Neural cell (in vitro differentiated cells): ENCODE data around the gene CCDC102A. TPM values are rescaled to one million over a fixed set of nuclear protein-coding genes. Genes with fewer than 3 reads are reported as not detected.

Experiments used
- H2AFZ ChIP-seq: fragments of 200-600, 300-800 bp; sonication (generic), shearing (Covaris generic); 2 replicates; pipeline ENCODE4 v1.6.0; 2014; ENCODE audit warnings: low read depth, mild to moderate bottlenecking, antibody characterized with exemption, low read length, moderate library complexity
- H3F3A ChIP-seq: fragments of 200-600 bp; shearing (Covaris generic); 2 replicates; pipeline ENCODE4 v1.6.1; 2016; ENCODE audit warnings: mild to moderate bottlenecking, moderate library complexity, mixed read lengths, antibody characterized with exemption, low read length; ENCODE audit not compliant: insufficient read depth, poor library complexity, severe bottlenecking
- H3K27ac ChIP-seq: fragments of 200-600, 300-800 bp; sonication (generic), shearing (Covaris generic); 2 replicates; pipeline ENCODE4 v1.5.1; 2014; ENCODE audit warnings: mild to moderate bottlenecking, low read length, moderate library complexity
- H3K27me3 ChIP-seq: fragments of 300-800, 200-600 bp; sonication (generic), shearing (Covaris generic); 2 replicates; pipeline ENCODE4 v1.6.0; 2014; ENCODE audit warnings: mild to moderate bottlenecking, low read depth, low read length, moderate library complexity; ENCODE audit not compliant: insufficient read depth
- H3K36me3 ChIP-seq: fragments of 300-800, 200-600 bp; sonication (generic), shearing (Covaris generic); 2 replicates; pipeline ENCODE4 v1.5.1; 2014; ENCODE audit warnings: mild to moderate bottlenecking, antibody characterized with exemption, low read length, moderate library complexity; ENCODE audit not compliant: insufficient read depth
- H3K4me2 ChIP-seq: fragments of 300-800, 200-600 bp; sonication (generic), shearing (Covaris generic); 2 replicates; pipeline ENCODE4 v1.6.0; 2014; ENCODE audit warnings: mild to moderate bottlenecking, low read length
- H3K4me3 ChIP-seq: fragments of 300-800, 200-600 bp; sonication (generic), shearing (Covaris generic); 2 replicates; pipeline ENCODE4 v1.5.1; 2014; ENCODE audit warnings: mild to moderate bottlenecking, low read length, moderate library complexity
- H3K79me2 ChIP-seq: fragments of 200-600 bp; shearing (Covaris generic); replicated peaks from 2 replicates; pipeline ENCODE4 v1.6.0; 2014; ENCODE audit warnings: mild to moderate bottlenecking, low read length, moderate library complexity; ENCODE audit not compliant: insufficient read depth
- H3K9ac ChIP-seq: fragments of 300-800, 200-600 bp; sonication (generic), shearing (Covaris generic); 2 replicates; pipeline ENCODE4 v1.6.1; 2016; ENCODE audit warnings: mild to moderate bottlenecking, low read length, mixed read lengths
- H3K9me2 ChIP-seq: fragments of 200-600 bp; shearing (Covaris generic); 2 replicates; pipeline ENCODE4 v1.6.1; 2016; ENCODE audit warnings: mild to moderate bottlenecking, low read length, mixed read lengths; ENCODE audit not compliant: insufficient read depth
- H3K9me3 ChIP-seq: fragments of 200-600, 300-800 bp; sonication (generic), shearing (Covaris generic); 2 replicates; pipeline ENCODE4 v1.6.1; 2016; ENCODE audit warnings: mild to moderate bottlenecking, mixed run types, low read length, moderate library complexity, mixed read lengths
- H4K20me1 ChIP-seq: fragments of 200-600 bp; shearing (Covaris generic); 2 replicates; pipeline ENCODE4 v1.6.1; 2016; ENCODE audit warnings: mild to moderate bottlenecking, mixed run types; ENCODE audit not compliant: insufficient read depth
- EP300 ChIP-seq: fragments of 450-650 bp; conservative IDR thresholded peaks from 2 replicates; pipeline ENCODE4 v1.6.1; 2014; ENCODE audit warnings: antibody characterized with exemption, mild to moderate bottlenecking, moderate library complexity; ENCODE audit not compliant: poor library complexity, severe bottlenecking
- EZH2 ChIP-seq: fragments of 200-600, 300-800 bp; shearing (Covaris generic), sonication (generic); IDR thresholded peaks from 2 replicates; pipeline ENCODE4 v1.6.1; 2014; ENCODE audit warnings: antibody characterized with exemption, low read length, borderline replicate concordance, mild to moderate bottlenecking; ENCODE audit not compliant: insufficient read depth, poor library complexity, severe bottlenecking
- MXI1 ChIP-seq: fragments of 450-650 bp; conservative IDR thresholded peaks from 2 replicates; pipeline ENCODE4 v1.6.1; 2014; ENCODE audit warnings: antibody characterized with exemption, mild to moderate bottlenecking; ENCODE audit not compliant: poor library complexity, severe bottlenecking
- POLR2AphosphoS5 ChIP-seq: IDR thresholded peaks from 2 replicates; pipeline ENCODE4 v1.6.1; 2012
- RAD21 ChIP-seq: fragments of 450-650 bp; conservative IDR thresholded peaks from 2 replicates; pipeline ENCODE4 v1.6.1; 2014; ENCODE audit warnings: antibody characterized with exemption, mild to moderate bottlenecking, moderate library complexity
- REST ChIP-seq: IDR thresholded peaks from 2 replicates; pipeline ENCODE4 v1.6.1; 2012; ENCODE audit warnings: borderline replicate concordance
- SMC3 ChIP-seq: fragments of 450-650 bp; conservative IDR thresholded peaks from 2 replicates; pipeline ENCODE4 v1.6.1; 2014; ENCODE audit warnings: antibody characterized with exemption, mild to moderate bottlenecking, moderate library complexity; ENCODE audit not compliant: poor library complexity
- TAF1 ChIP-seq: IDR thresholded peaks from 2 replicates; pipeline ENCODE4 v1.6.1; 2012; ENCODE audit warnings: low read depth
- polyA plus RNA-seq: library from polyadenylated mRNA; depleted of rRNA; stranded (reverse); fragments of >200 nt; gene quantifications from 2 replicates; pipeline ENCODE4 v1.2.3, GENCODE V29; 2014
- TF ChIP-seq, protein P1 (sequence below): fragments of 450-650 bp; IDR thresholded peaks from 2 replicates; pipeline ENCODE4 v1.5.1; 2014; ENCODE audit warnings: antibody characterized with exemption, mild to moderate bottlenecking, moderate library complexity; ENCODE audit not compliant: poor library complexity, severe bottlenecking

CCDC102A gene
- polyA plus RNA-seq, 1 donor from 2014 or later: 0.20 TPM

DNA sequence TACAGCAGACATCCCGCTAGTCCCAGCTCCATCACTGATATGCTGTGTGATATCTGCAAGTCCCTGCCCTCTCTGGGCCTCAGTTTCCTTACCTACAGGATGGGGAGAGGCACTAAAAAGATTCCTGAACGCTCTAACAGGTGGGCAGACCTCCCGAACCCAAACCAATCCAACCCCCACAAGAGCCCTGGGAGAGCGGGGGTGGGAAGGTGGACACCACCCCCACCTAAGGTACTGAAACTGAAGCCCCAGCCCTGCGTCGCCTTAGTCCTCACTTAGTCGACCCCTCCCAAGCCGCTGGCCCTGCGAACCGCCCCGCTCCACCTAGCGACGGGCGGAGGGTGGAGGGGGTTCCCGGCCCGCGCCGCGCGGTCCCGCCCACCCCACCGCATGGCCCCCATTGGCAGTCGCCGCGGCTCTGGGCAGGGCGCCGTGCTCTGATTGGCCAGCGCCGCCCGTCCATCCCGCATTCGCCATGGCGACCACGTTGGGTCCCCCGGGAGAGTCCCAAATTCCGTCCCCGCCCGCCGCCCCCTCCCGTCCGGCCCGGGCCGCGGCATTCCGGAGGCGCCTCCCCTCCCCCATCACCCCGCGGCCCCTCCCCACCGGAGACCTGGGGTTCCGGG lies 578 bp downstream of the CCDC102A start:
- H3K9ac ChIP-seq: peak overlapping the region; percentile 42
- H2AFZ ChIP-seq: no peak overlapping the region
- H3K4me3 ChIP-seq: peak overlapping the region; percentile 72
- no peak overlapping the region for H3K27ac ChIP-seq
- peaks cover 5% of the 10 kb centered on the region for H3F3A ChIP-seq
- no peaks in the 10 kb centered on the region for H3K9me2 ChIP-seq
- peaks cover 13% of the 10 kb centered on the region for H3K27me3 ChIP-seq
- H4K20me1 ChIP-seq: no peaks in the 10 kb centered on the region
- no peaks in the 10 kb centered on the region for H3K79me2 ChIP-seq
- H3K36me3 ChIP-seq: no peaks in the 10 kb centered on the region
- TF ChIP-seq, protein P1, sequence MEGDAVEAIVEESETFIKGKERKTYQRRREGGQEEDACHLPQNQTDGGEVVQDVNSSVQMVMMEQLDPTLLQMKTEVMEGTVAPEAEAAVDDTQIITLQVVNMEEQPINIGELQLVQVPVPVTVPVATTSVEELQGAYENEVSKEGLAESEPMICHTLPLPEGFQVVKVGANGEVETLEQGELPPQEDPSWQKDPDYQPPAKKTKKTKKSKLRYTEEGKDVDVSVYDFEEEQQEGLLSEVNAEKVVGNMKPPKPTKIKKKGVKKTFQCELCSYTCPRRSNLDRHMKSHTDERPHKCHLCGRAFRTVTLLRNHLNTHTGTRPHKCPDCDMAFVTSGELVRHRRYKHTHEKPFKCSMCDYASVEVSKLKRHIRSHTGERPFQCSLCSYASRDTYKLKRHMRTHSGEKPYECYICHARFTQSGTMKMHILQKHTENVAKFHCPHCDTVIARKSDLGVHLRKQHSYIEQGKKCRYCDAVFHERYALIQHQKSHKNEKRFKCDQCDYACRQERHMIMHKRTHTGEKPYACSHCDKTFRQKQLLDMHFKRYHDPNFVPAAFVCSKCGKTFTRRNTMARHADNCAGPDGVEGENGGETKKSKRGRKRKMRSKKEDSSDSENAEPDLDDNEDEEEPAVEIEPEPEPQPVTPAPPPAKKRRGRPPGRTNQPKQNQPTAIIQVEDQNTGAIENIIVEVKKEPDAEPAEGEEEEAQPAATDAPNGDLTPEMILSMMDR: peak; percentile 13
- TF ChIP-seq POLR2AphosphoS5: no peak
- H3K9me3 ChIP-seq: no peaks in the 10 kb centered on the region
- peak overlapping the region; percentile 30 for H3K4me2 ChIP-seq

- Histone ChIP-seq H3K9me3 (no peaks in the 10 kb centered on the region), H3K4me3 (peak overlapping the region; percentile 72), H3K27me3 (peaks cover 14% of the 10 kb centered on the region), H3F3A (peaks cover 5% of the 10 kb centered on the region), H3K9ac (no peak overlapping the region), H3K4me2 (no peak overlapping the region), H2AFZ (no peak overlapping the region), H3K9me2 (no peaks in the 10 kb centered on the region), H3K27ac (no peak overlapping the region), H3K79me2 (no peaks in the 10 kb centered on the region), H4K20me1 (no peaks in the 10 kb centered on the region), H3K36me3 (no peaks in the 10 kb centered on the region)
- TF ChIP-seq RAD21: no peak
- TF ChIP-seq SMC3: no peak
- no peak for TF ChIP-seq REST
- TF ChIP-seq EP300: no peak
- TF ChIP-seq POLR2AphosphoS5: no peak
- TF ChIP-seq MXI1: no peak
- TF ChIP-seq, protein P1: no peak
- no peak for TF ChIP-seq TAF1
- no peak for TF ChIP-seq EZH2
These were observed 1.3 kb downstream of the CCDC102A start for GRCh38 chr16:57534881-57535658.
